Measurements from ENCODE around the gene KIAA1217. TPM values are rescaled to one million over a fixed set of nuclear protein-coding genes. Genes with fewer than 3 reads are reported as not detected.

The KIAA1217 gene
- total RNA-seq, 1 experiment from 2014 or later = 23.4 TPM

DNA sequence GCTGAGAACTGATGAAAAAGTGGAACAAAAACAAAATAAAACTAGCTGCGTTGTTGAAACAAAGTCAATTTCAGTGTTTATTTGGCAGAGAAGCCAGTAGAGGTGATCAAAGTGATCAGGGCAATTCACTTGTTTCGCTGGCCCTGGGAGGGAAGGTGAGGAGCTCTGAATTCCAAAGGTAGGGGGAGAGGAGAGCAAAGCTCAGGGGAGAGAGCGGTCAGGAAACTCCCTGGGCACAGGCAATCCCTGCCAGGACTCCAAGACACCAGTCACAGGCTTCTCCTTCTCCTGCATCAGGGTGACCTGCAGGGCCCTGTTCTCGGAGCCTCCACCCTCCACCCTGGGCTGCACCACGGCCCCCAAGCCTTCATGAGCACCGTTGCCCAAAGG lies 6.8 kb upstream of the KIAA1217 start:
- Mint-ChIP-seq H3K27ac (peak overlapping the region; percentile 67; the same call in 1 of the 2 replicates), H3K4me1 (peaks cover 32% of the 10 kb centered on the region), H3K36me3 (no peaks in the 10 kb centered on the region), H3K27me3 (ENCODE audit: low read depth) (no peaks in the 10 kb centered on the region), H3K4me3 (peak overlapping the region; percentile 45), H3K9me3 (no peaks in the 10 kb centered on the region)
- ChIA-PET CTCF (interaction anchor here (0.7 to 2.3 kb wide), 14 partner anchors 9 to 508 kb away, joined by 3 to 8 read pairs (median 4); no protein-coding TSS in a partner anchor), POLR2A (no interaction called here)
- TF ChIP-seq SOX15 (CRISPR knock-in tag; IDR thresholded peaks at IDR 0.05) (no peak), ATF3 (CRISPR knock-in tag; conservative IDR thresholded peaks at IDR 0.05) (no peak), E2F4 (CRISPR knock-in tag; IDR thresholded peaks at IDR 0.05; ENCODE audit: borderline replicate concordance, low read depth) (no peak), NR3C1 (CRISPR knock-in tag; conservative IDR thresholded peaks at IDR 0.05; ENCODE audit: low read depth) (no peak), NR2C2 (CRISPR knock-in tag; IDR thresholded peaks at IDR 0.05) (no peak)
- TF ChIP-seq, protein P1, sequence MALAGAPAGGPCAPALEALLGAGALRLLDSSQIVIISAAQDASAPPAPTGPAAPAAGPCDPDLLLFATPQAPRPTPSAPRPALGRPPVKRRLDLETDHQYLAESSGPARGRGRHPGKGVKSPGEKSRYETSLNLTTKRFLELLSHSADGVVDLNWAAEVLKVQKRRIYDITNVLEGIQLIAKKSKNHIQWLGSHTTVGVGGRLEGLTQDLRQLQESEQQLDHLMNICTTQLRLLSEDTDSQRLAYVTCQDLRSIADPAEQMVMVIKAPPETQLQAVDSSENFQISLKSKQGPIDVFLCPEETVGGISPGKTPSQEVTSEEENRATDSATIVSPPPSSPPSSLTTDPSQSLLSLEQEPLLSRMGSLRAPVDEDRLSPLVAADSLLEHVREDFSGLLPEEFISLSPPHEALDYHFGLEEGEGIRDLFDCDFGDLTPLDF (CRISPR knock-in tag; IDR thresholded peaks at IDR 0.05) = no peak
- peak; percentile 92 for ATAC-seq
- peak; percentile 41 for DNase-seq (ENCODE audit: low spot score)

DNA sequence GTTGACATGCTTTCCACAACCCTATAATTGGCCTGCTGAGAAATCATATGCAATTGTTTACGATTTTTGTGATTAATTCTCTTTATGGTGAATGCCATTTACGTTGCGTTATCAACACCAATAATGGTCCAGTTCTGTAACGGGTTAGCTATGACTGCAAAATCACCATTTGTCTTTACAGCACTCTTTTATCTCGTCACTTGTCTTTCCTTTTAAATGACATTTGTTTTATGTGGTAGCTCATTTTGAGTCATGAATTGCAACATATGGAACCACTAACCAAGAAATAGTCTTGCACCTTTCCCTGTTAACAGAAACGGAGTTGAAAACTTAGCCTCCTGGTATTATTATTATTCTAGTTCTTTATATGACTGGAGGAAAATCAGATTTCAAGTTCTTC lies 3.1 kb upstream of the KIAA1217 start:
- peaks cover 4% of the 10 kb centered on the region for H3K36me3 Mint-ChIP-seq
- H3K27ac Mint-ChIP-seq = no peak overlapping the region
- ChIA-PET POLR2A (no interaction called here), CTCF (no interaction called here)
- ATAC-seq = no peak
- no peaks in the 10 kb centered on the region for H3K27me3 Mint-ChIP-seq (ENCODE audit: low read depth)
- peaks cover 61% of the 10 kb centered on the region for H3K4me1 Mint-ChIP-seq
- peaks cover 5% of the 10 kb centered on the region for H3K9me3 Mint-ChIP-seq
- no peak overlapping the region for H3K4me3 Mint-ChIP-seq
- no peak for DNase-seq (ENCODE audit: low spot score)
- no peak for TF ChIP-seq ZNF317 (CRISPR knock-in tag; IDR thresholded peaks at IDR 0.05; ENCODE audit: borderline replicate concordance, low read depth)
- no peak for TF ChIP-seq CBFB (CRISPR knock-in tag; IDR thresholded peaks at IDR 0.05; ENCODE audit: low read depth)
- TF ChIP-seq CREM (CRISPR knock-in tag; IDR thresholded peaks at IDR 0.05) = no peak
- no peak for TF ChIP-seq MXD4 (CRISPR knock-in tag; IDR thresholded peaks at IDR 0.05; ENCODE audit: borderline replicate concordance)
- TF ChIP-seq, protein P2, sequence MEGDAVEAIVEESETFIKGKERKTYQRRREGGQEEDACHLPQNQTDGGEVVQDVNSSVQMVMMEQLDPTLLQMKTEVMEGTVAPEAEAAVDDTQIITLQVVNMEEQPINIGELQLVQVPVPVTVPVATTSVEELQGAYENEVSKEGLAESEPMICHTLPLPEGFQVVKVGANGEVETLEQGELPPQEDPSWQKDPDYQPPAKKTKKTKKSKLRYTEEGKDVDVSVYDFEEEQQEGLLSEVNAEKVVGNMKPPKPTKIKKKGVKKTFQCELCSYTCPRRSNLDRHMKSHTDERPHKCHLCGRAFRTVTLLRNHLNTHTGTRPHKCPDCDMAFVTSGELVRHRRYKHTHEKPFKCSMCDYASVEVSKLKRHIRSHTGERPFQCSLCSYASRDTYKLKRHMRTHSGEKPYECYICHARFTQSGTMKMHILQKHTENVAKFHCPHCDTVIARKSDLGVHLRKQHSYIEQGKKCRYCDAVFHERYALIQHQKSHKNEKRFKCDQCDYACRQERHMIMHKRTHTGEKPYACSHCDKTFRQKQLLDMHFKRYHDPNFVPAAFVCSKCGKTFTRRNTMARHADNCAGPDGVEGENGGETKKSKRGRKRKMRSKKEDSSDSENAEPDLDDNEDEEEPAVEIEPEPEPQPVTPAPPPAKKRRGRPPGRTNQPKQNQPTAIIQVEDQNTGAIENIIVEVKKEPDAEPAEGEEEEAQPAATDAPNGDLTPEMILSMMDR (IDR thresholded peaks at IDR 0.05) = no peak
- no peak for TF ChIP-seq MLX (CRISPR knock-in tag; IDR thresholded peaks at IDR 0.05)
- no peak for TF ChIP-seq KAT7 (CRISPR knock-in tag; IDR thresholded peaks at IDR 0.05; ENCODE audit: borderline replicate concordance)
- no peak for TF ChIP-seq AFF4 (CRISPR knock-in tag; IDR thresholded peaks at IDR 0.05; ENCODE audit: borderline replicate concordance)
- TF ChIP-seq ATF1 (CRISPR knock-in tag; IDR thresholded peaks at IDR 0.05) = no peak
- no peak for TF ChIP-seq FOXK1 (CRISPR knock-in tag; IDR thresholded peaks at IDR 0.05)
- TF ChIP-seq, protein P3, sequence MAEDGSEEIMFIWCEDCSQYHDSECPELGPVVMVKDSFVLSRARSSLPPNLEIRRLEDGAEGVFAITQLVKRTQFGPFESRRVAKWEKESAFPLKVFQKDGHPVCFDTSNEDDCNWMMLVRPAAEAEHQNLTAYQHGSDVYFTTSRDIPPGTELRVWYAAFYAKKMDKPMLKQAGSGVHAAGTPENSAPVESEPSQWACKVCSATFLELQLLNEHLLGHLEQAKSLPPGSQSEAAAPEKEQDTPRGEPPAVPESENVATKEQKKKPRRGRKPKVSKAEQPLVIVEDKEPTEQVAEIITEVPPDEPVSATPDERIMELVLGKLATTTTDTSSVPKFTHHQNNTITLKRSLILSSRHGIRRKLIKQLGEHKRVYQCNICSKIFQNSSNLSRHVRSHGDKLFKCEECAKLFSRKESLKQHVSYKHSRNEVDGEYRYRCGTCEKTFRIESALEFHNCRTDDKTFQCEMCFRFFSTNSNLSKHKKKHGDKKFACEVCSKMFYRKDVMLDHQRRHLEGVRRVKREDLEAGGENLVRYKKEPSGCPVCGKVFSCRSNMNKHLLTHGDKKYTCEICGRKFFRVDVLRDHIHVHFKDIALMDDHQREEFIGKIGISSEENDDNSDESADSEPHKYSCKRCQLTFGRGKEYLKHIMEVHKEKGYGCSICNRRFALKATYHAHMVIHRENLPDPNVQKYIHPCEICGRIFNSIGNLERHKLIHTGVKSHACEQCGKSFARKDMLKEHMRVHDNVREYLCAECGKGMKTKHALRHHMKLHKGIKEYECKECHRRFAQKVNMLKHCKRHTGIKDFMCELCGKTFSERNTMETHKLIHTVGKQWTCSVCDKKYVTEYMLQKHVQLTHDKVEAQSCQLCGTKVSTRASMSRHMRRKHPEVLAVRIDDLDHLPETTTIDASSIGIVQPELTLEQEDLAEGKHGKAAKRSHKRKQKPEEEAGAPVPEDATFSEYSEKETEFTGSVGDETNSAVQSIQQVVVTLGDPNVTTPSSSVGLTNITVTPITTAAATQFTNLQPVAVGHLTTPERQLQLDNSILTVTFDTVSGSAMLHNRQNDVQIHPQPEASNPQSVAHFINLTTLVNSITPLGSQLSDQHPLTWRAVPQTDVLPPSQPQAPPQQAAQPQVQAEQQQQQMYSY (CRISPR knock-in tag; IDR thresholded peaks at IDR 0.05) = no peak
- no peak for TF ChIP-seq ZBTB43 (CRISPR knock-in tag; IDR thresholded peaks at IDR 0.05)
- no peak for TF ChIP-seq ERG (CRISPR knock-in tag; IDR thresholded peaks at IDR 0.05)
